T1000 (cell line): ENCODE results near the gene NTNG2.
"Not testable (repeated sequence)": the region's sequence is repeated elsewhere in the genome, so short reads cannot be mapped to it uniquely, and the experiment has no call there.

Source experiments
- DNase-seq: peaks from one replicate; lab custom pipeline; 2025; ENCODE audit warnings: mixed read lengths; lab: John Stamatoyannopoulos, UW

Gene NTNG2

DNA sequence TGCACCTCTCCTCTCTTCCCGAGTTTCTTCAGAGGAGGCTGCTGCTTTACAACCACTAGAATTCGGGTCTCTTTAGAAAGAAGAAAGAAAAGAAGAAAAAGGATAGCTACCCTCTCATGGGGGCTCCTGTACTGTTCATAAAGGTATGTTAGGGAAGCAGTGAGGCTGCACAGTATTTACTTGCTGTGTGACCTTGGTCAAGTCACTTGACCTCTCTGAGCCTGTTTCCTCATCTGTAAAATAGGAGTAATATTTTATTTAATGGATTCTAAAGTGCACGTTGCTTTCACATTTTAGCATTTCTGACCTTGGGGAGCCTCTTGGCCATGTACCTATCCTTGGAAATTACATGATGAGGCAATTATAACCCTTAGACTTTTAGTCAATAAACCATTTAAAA lies 104.2 kb downstream of the NTNG2 start:
- DNase-seq, result no peak

DNA sequence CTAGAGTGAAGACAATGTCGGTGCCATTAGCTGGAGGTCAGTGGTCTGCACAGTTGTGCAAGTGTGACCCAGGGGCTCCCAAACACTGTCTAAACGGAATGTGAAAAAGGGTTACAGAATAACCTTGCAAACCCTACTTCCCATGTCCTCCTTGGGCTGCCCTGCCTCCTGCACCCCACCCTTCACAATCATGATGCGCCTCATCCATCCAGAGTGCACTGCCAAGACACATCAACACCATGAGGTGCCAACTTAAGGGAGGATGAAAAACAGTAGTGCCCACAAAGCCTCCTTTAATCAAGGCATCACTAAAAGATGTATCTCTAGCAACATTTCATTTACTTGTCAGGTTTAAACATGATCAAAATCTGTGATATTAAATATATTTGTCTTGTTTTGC lies 105.8 kb downstream of the NTNG2 start:
- no peak for DNase-seq

DNA sequence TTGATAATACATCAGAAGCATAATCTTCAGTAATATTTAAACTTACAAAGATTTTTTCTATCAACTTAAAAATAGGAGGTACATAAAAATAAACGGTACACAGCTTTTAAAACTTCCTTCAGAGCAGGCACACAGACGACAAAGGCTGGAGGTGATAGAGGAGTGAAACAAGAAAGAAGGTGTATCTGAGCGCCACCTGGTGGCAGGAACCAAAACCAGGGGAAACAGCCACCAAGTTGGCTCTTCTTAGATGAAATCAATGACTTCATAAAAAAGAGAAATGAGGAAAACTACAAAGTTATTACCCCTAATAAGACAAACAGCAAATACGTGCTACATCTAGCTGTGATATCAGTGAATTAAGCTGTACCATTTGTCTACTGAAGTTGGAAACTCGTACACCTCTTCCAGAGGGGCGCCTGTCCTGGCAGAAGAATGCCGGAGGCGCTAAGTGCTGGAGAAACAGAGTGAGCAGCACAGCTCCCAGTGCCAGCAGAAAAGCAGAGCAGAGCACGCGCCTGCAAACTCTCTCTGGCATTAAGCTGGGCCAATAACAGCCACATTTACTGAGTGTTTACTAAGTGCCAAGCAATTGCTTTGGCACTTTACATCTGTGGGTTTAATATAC lies 107.0 kb downstream of the NTNG2 start:
- DNase-seq, result peak; percentile 19

DNA sequence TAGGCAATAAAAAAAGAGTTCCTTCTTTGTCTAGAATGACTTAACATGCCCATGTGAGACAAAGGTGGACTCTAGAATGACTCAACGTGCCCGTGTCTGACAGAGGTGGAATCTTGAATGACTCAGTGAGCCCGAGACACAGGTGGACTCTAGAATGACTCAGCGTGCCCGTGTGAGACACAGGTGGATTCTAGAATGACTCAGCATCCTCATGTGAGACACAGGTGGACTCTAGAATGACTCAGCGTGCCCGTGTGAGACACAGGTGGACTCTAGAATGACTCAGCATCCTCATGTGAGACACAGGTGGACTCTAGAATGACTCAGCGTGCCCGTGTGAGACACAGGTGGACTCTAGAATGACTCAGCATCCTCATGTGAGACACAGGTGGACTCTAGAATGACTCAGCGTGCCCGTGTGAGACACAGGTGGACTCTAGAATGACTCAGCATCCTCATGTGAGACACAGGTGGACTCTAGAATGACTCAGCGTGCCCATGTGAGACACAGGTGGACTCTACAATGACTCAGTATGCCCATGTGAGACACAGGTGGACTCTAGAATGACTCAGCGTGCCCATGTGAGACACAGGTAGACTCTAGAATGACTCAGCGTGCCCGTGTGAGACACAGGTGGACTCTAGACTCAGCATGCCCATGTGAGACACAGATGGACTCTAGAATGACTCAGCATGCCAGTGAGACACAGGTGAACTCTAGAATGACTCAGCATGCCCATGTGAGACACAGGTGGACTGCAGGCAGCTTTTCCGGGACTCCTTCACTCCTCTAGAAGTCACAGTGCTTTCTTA lies 108.1 kb downstream of the NTNG2 start:
- DNase-seq, result not testable (repeated sequence)

DNA sequence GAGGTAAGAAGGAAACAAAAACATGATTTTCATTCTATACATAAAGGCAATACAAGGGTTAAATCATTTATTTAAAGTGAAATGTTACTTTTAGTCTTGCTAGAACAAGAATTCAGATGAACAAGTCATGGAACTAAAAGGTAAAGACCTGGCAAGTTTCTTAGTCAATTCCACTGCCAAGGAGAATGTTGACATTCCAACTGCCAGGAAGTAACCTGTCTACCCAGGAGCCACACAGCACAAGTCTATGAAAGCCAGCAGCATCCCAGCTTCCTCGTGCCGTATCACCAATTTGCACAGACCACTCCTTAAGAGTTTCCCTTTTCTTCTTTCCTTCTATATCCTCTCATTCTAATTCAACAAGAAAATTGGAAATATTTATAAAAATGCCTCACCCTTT lies 113.0 kb downstream of the NTNG2 start:
- DNase-seq, result no peak

DNA sequence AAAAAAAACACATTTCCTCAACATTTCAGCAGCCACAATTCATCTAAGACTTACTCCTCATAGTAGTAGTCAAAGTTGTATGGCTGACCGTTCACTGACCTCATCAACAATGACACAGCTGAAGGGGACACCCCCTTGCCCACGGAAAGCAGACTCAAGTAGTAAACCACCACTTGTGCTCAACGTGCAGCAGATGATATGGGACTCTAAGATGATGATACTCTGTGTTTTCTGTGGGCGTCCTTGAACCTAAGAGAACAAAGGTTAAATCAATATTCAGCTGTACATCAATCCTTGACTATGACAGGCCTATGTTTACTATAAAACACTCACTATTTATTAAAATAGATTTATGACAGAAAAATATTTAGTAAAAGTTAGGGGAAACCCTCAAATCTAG lies 121.3 kb downstream of the NTNG2 start:
- DNase-seq, result no peak

DNA sequence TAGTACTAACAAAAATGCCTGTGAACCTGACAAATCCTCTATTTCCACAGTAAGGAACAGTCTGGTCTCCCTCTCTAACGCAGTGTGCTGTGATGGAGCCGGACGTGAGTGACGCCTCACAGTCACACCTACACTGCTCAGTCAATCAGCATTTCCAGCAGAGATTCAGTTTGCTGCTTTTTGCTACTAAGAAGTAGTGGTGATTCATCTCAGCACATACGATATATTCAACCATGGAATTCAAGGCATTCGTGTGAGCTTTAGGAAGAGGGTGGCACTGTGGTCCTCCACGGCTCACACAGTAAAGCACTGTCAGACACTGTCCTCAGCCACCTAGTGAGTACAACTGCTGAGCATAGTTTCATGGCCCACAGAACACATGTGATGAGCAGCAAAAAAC lies 122.0 kb downstream of the NTNG2 start:
- DNase-seq, result no peak

DNA sequence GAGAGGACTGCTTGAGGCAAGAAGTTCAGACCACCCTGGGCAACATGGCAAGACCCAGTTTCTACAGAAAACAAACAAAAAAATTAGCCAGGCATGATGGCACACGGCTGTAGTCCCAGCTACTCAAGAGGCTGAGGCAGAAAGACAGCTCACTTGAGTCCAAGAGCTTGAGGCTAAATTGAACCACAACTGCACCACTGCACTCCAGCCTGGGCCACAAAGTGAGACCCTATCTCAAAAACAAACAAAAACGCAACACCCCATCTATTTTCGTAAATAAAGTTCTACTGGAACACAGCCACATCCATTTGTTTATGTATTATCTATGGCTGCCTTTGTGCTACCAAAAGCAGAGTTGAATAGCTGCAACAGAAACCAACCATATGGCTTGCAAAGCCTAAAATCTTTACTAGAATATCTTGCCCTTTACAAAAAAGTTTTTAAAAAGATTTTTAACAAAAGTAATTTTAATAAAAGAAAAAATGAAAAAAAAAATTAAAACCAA lies 125.5 kb downstream of the NTNG2 start:
- DNase-seq, result no peak

DNA sequence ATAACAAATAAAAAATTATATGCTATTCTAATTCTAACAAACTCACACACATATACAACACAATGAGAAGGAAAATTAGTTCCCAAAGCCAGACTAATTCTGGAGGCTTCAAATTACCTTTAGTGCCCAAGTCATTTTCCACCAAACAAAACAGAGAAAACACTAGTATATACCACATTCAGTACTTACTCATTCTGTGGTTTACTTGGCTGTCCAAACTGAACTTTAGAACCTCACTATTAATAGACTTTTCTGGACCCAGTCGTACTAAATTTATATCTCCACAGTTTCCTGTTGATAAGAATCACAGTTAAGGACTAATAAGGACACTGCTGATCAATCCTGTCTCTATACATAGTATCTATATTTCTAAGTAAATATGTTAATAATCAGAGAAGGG lies 126.5 kb downstream of the NTNG2 start:
- DNase-seq, result no peak

DNA sequence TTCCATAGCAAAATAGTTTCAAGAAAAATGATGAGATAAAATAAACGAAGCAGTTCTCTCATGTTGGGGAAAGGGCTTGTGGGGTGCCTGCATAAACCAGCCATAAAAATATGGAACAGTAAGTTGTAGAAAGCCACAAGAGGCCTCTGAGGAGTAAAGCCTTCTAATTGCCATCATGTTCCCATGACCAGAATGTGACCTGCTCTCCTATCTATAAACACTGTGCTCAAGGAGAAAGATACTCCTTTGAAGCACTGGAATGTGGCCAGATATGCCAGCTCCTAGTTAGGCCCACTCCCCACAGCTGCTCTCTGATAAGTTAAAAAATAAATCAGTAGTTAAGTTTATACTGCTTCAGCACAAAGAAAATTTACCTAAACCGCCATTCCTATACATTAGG lies 127.1 kb downstream of the NTNG2 start:
- DNase-seq, result no peak

DNA sequence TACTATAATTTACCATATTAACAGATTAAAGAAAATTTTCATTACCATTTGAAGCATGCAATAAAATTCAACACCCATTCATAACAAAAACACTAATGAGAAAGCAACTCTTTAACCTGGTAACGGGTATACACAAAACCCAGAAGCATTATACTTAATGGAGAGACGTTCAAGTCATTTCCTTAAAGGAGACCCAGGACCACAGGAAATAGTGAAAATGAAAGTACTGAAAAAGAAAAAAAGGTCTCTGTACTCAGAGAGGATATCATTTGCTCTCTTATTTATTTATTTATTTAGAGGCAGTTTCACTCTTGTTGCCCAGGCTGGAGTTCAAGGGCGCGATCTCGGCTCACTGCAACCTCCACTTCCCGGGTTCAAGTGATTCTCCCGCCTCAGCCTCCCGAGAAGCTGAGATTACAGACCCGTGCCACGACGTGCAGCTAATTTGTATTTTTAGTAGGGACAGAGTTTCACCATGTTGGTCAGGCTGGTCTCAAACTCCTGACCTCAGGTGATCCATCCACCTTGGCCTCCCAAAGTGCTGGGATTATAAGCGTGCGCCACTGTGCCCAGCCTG lies 131.4 kb downstream of the NTNG2 start:
- DNase-seq, result no peak
